Activated naive CD8-positive, alpha-beta T cell treated with anti-CD3 and anti-CD28 coated beads, Interleukin-2, amount 10 ng/mL, durations not matched to agents 7 days and 5 days (primary cell): ENCODE measurements around the gene GNAT1. TPM values are rescaled to one million over a fixed set of nuclear protein-coding genes. Genes with fewer than 3 reads are reported as not detected.
A peak's percentile ranks its signal among the peaks of the same experiment; 100 is the strongest.

Experiments used
- ATAC-seq: fragments of 150-1000 bp; cut with Tn5 transposase; one replicate; pipeline ENCODE4 v1.10.0; 2021; ENCODE audit warnings: low read depth, moderate library complexity
- POLR2A ChIA-PET: fragments of 350-600 bp; sonication (Branson Sonifier 250); formaldehyde crosslinking; loops from one replicate; lab custom pipeline; 2021; ENCODE audit warnings: antibody characterized with exemption; lab: Charles Lee
- DNase-seq: peaks from one replicate; pipeline ENCODE4 v3.0.0; 2021
- H3K27ac Mint-ChIP-seq: one replicate; pipeline ENCODE4 v1.8.0; 2022; ENCODE audit warnings: mild to moderate bottlenecking, mixed read lengths
- H3K27me3 Mint-ChIP-seq: one replicate; pipeline ENCODE4 v1.8.0; 2022; ENCODE audit warnings: mild to moderate bottlenecking, moderate library complexity, mixed read lengths
- H3K36me3 Mint-ChIP-seq: one replicate; pipeline ENCODE4 v1.8.0; 2021; ENCODE audit warnings: mild to moderate bottlenecking, mixed read lengths
- H3K4me1 Mint-ChIP-seq: one replicate; pipeline ENCODE4 v1.8.0; 2021; ENCODE audit warnings: mixed read lengths
- H3K4me3 Mint-ChIP-seq: one replicate; pipeline ENCODE4 v1.8.0; 2022; ENCODE audit warnings: mild to moderate bottlenecking, moderate library complexity, mixed read lengths
- H3K9me3 Mint-ChIP-seq: one replicate; pipeline ENCODE4 v1.8.0; 2021; ENCODE audit warnings: mixed read lengths
- total RNA-seq, 2 experiments: library from RNA; stranded (reverse); gene quantifications; one replicate each; pipeline ENCODE4 v1.2.3, GENCODE V29; 2021

The GNAT1 gene
- total RNA-seq, 2 experiments from 2014 or later = not detected

DNA sequence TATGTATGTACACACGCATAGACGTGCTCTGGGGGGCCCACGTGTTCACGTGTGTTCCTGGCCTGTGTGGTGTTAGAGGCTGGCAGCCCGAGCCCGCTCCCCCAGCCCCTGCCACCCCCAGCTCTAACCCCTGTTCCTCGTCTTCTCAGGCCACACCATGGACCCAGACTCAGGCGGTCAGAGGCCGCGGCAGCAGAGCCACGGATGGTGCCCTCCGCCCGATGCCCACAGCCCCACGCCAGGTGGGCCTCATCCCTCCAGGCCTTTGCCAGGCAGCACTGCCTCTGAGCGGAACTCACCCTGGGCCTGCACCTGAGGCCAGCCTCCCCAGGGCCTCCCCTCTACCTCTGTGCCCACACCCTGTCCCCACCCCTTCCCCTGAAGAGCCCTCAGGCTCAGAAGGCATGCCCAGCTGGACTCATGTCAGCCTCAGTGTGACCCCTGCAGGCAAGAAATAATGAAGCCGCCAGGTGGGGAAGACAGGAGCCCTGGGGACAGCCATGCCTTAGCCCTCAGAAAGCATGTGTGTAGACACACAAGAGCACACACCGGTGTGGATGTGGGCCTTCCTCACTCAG lies 16.4 kb upstream of the GNAT1 start:
- Mint-ChIP-seq H3K4me3 (no peak overlapping the region), H3K36me3 (no peaks in the 10 kb centered on the region), H3K27ac (no peak overlapping the region), H3K4me1 (peaks cover 5% of the 10 kb centered on the region), H3K9me3 (no peaks in the 10 kb centered on the region), H3K27me3 (peaks cover 6% of the 10 kb centered on the region)
- DNase-seq (no peak), ATAC-seq (no peak)
- POLR2A ChIA-PET = no interaction called here

DNA sequence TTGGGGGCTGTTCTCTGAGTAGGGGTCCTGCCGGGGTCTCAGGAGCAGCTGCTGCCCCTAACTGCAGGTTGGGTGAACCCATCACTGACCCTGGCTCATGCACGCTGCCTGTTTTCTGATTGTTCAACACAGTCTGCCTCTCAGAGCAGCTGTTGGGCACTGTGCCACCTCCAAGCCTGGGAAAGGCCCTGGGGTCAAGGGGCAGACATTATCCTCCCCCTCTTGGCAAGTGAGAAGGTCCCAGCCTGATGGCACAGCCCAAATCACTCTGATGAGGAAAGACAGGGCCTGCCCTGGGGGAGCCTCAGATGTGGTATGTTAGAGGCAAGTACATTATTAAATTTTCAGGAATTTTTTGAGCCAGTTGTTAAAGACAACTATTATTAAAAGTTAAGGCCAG lies 14.1 kb upstream of the GNAT1 start:
- H3K27ac Mint-ChIP-seq = no peak overlapping the region
- ATAC-seq (no peak), DNase-seq (no peak)
- H3K9me3 Mint-ChIP-seq = no peaks in the 10 kb centered on the region
- POLR2A ChIA-PET = no interaction called here
- no peak overlapping the region for H3K4me3 Mint-ChIP-seq
- H3K27me3 Mint-ChIP-seq = peaks cover 11% of the 10 kb centered on the region
- no peaks in the 10 kb centered on the region for H3K36me3 Mint-ChIP-seq
- H3K4me1 Mint-ChIP-seq = peaks cover 5% of the 10 kb centered on the region

DNA sequence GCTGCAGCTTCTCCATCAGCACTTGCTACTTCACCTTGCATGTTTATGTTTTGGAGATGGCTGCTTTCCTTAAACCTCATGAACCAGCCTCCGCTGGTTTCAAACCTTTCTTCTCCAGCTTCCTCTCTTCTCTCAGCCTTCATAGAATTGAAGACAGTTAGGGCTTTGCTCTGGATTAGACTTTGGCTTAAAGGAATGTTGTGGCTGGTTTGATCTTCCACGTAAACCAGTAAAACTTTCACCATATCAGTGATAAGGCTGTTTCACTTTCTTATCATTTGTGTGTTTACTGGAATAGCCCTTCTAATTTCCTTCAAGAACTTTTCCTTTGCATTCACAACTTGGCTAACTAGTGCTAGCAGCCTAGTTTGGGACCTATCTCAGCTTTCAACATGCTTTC lies 11.7 kb upstream of the GNAT1 start:
- no peak for ATAC-seq
- Mint-ChIP-seq H3K27me3 (peaks cover 11% of the 10 kb centered on the region), H3K4me3 (no peak overlapping the region), H3K36me3 (no peaks in the 10 kb centered on the region), H3K27ac (no peak overlapping the region), H3K9me3 (no peaks in the 10 kb centered on the region), H3K4me1 (peaks cover 3% of the 10 kb centered on the region)
- POLR2A ChIA-PET = no interaction called here
- DNase-seq = no peak

DNA sequence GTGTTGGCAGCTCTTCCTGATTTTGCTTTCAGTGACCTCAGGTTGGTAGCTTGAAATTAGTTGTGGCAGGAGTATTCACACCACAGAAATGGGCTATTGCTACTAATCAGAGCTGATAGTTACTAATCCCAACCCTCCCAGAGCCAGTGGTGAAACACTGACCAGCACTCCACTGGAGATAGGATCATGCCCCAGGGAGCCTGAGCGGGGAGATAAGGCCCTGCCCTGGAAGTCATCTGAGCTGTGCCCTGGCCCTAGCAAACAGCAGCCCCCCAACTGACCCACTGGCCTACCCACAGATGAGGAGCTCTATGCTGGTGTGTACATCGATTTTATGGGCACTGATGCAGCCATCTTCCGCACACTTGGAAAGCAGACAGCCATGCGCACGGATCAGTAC lies 9.4 kb upstream of the GNAT1 start:
- Mint-ChIP-seq H3K27me3 (peaks cover 11% of the 10 kb centered on the region), H3K36me3 (no peaks in the 10 kb centered on the region), H3K9me3 (no peaks in the 10 kb centered on the region), H3K27ac (no peak overlapping the region), H3K4me1 (peaks cover 3% of the 10 kb centered on the region), H3K4me3 (no peak overlapping the region)
- no peak for ATAC-seq
- no peak for DNase-seq
- POLR2A ChIA-PET = no interaction called here

DNA sequence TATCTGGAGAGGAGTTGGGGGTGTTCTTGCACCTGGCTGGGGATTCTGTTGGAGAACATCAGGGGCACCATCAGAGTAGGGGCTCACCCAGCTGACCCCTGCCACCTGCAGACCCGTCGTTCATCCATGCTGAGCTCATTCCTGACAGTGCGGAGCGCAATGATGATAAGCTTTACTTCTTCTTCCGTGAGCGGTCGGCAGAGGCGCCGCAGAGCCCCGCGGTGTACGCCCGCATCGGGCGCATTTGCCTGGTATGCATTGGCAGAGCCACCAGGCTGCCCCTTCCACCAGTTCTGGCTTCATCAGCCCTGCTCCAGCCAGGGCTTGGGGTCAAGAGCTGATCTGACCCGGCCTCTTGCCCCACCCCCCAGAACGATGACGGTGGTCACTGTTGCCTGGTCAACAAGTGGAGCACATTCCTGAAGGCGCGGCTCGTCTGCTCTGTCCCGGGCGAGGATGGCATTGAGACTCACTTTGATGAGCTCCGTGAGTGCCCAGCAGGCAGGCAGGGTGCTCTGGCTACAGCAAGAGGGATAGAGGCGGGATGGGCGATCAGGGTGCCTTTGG lies 8.8 kb upstream of the GNAT1 start:
- POLR2A ChIA-PET = interaction anchor here (0.6 kb wide), 1 partner anchor 97 kb away, joined by 4 read pairs; no protein-coding TSS in a partner anchor
- no peaks in the 10 kb centered on the region for H3K9me3 Mint-ChIP-seq

DNA sequence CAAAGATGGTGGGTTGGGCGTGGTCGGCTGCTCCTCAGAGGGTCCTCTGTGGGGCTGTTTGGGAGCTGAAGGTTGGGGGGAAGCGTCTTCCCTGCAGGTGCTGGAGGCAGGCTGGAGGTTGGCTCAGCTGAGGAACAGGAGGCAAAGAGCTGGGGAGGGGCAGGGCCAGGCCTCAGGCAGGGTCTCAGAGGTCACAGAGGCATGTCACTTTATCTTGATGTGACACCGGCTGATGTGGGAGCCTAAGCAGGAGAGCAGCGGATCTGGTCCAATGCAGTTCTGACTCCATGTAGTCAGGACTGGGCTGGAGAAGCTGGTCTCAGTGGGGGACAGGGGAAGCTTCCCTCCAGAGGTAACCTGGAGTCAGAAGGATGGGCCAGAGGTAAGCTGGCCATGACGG lies 7.7 kb upstream of the GNAT1 start:
- DNase-seq (no peak), ATAC-seq (no peak)
- Mint-ChIP-seq H3K27me3 (peaks cover 9% of the 10 kb centered on the region), H3K4me1 (peaks cover 3% of the 10 kb centered on the region), H3K36me3 (no peaks in the 10 kb centered on the region), H3K9me3 (no peaks in the 10 kb centered on the region), H3K4me3 (no peak overlapping the region), H3K27ac (no peak overlapping the region)
- POLR2A ChIA-PET = no interaction called here

More for the DNA sequence above, 8.8 kb upstream of the GNAT1 start:
- ATAC-seq (no peak), DNase-seq (no peak)
- Mint-ChIP-seq H3K4me3 (no peak overlapping the region), H3K27ac (no peak overlapping the region), H3K4me1 (peaks cover 3% of the 10 kb centered on the region), H3K27me3 (peaks cover 11% of the 10 kb centered on the region), H3K36me3 (no peaks in the 10 kb centered on the region)

DNA sequence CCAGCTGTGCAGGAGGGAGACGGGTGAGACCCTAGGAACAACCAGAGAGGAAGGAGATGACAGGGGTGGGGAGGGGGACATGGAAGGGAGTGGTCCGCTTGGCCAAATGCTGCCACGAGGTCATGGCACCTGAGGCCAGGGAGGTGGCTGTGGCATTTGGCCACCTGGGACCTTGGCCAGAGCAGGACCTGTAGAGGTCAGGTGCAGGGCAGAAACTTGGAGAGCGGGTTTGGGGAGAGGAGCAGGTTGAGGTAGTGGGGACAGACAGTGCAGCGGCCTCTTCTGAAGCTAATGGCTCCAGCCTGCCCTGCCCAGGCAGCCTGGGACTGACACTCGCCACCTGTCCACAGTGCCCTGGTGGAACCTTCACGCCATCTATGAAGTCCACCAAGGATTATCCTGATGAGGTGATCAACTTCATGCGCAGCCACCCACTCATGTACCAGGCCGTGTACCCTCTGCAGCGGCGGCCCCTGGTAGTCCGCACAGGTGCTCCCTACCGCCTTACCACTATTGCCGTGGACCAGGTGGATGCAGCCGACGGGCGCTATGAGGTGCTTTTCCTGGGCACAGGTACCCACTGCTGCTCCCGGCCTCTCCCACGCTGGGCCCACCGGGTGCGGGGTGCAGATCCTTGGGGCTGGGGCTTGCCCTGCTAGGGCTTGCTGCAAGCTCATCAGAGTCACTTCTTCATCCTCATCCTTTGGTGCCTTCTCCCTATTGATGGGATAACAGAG lies 7.0 kb upstream of the GNAT1 start:
- H3K27me3 Mint-ChIP-seq = peaks cover 9% of the 10 kb centered on the region
- peaks cover 3% of the 10 kb centered on the region for H3K4me1 Mint-ChIP-seq
- no peak overlapping the region for H3K4me3 Mint-ChIP-seq
- H3K36me3 Mint-ChIP-seq = no peaks in the 10 kb centered on the region
- ATAC-seq (no peak), DNase-seq (no peak)
- H3K9me3 Mint-ChIP-seq = no peaks in the 10 kb centered on the region
- H3K27ac Mint-ChIP-seq = no peak overlapping the region
- POLR2A ChIA-PET = no interaction called here

DNA sequence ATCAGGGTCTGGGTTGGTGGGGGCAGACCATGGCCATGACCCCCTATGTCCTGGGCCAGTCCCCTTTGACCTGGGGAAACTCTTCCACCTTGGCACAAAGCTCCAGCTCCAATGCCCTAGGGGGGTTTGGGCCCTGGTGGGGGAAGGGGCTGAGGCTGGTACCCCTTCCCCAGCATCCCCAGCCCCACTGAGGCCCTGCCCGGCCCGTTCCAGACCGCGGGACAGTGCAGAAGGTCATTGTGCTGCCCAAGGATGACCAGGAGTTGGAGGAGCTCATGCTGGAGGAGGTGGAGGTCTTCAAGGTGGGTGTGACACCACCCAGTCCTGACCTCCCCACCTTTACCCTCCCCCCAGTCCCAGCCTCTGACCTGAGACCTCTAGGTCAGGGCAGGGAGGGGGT lies 6.2 kb upstream of the GNAT1 start:
- Mint-ChIP-seq H3K27ac (no peak overlapping the region), H3K4me1 (no peaks in the 10 kb centered on the region), H3K36me3 (no peaks in the 10 kb centered on the region), H3K4me3 (no peak overlapping the region), H3K9me3 (no peaks in the 10 kb centered on the region), H3K27me3 (peaks cover 3% of the 10 kb centered on the region)
- ATAC-seq = no peak
- POLR2A ChIA-PET = no interaction called here
- no peak for DNase-seq

DNA sequence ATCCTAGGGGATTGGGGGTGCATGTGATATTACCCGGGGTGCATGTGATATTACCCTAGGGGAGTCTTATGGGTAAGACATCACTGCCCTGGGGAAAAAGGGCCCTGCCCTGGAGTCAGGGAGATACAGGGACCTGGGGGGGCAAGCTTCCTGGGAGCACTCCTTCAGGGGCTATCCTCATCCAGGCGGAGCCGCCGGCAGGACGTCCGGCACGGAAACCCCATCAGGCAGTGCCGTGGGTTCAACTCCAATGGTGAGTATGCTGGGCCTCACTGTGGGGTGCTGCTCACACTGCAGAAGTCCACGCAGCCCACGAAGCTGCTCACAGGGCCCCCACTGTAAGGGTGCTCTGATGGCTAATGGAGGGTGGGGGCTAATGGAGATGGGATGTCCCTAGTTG lies 5.3 kb upstream of the GNAT1 start:
- DNase-seq (no peak), ATAC-seq (no peak)
- no peak overlapping the region for H3K27ac Mint-ChIP-seq
- peaks cover 5% of the 10 kb centered on the region for H3K27me3 Mint-ChIP-seq
- no peaks in the 10 kb centered on the region for H3K36me3 Mint-ChIP-seq
- POLR2A ChIA-PET = no interaction called here
- no peaks in the 10 kb centered on the region for H3K4me1 Mint-ChIP-seq
- H3K9me3 Mint-ChIP-seq = no peaks in the 10 kb centered on the region
- H3K4me3 Mint-ChIP-seq = no peak overlapping the region

DNA sequence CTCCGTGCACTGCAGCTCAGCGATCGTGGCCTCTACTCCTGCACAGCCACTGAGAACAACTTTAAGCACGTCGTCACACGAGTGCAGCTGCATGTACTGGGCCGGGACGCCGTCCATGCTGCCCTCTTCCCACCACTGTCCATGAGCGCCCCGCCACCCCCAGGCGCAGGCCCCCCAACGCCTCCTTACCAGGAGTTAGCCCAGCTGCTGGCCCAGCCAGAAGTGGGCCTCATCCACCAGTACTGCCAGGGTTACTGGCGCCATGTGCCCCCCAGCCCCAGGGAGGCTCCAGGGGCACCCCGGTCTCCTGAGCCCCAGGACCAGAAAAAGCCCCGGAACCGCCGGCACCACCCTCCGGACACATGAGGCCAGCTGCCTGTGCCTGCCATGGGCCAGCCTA lies 3.7 kb upstream of the GNAT1 start:
- no peaks in the 10 kb centered on the region for H3K36me3 Mint-ChIP-seq
- peaks cover 6% of the 10 kb centered on the region for H3K27me3 Mint-ChIP-seq
- no peak for ATAC-seq
- POLR2A ChIA-PET = no interaction called here
- H3K9me3 Mint-ChIP-seq = no peaks in the 10 kb centered on the region
- H3K27ac Mint-ChIP-seq = no peak overlapping the region
- H3K4me3 Mint-ChIP-seq = no peak overlapping the region
- DNase-seq = no peak
- no peaks in the 10 kb centered on the region for H3K4me1 Mint-ChIP-seq

DNA sequence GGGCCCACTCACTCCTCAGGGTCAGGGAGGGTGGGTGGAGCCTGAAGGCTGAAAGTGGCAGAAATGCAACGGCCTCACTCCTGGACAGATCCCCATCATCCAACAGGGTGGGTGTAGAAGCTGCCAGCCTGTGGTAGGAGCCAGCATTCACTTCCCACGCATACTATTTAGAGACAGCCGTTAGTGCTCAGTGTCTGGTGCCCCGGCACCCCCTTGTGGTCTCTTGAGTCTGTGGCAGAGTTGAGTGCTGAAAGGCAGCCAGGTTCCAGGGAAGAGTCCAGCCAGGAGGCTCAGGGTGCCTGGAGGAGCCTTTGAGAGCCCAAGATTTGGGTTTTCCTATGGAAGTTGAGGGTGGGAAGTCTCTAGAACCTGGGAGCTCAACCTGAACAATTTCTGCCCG lies 2.1 kb upstream of the GNAT1 start:
- DNase-seq (peak; percentile 51), ATAC-seq (peak; percentile 57)
- H3K27ac Mint-ChIP-seq = no peak overlapping the region
- H3K9me3 Mint-ChIP-seq = no peaks in the 10 kb centered on the region
- POLR2A ChIA-PET = no interaction called here
- H3K4me1 Mint-ChIP-seq = no peaks in the 10 kb centered on the region
- no peaks in the 10 kb centered on the region for H3K36me3 Mint-ChIP-seq
- peaks cover 15% of the 10 kb centered on the region for H3K27me3 Mint-ChIP-seq
- H3K4me3 Mint-ChIP-seq = no peak overlapping the region

DNA sequence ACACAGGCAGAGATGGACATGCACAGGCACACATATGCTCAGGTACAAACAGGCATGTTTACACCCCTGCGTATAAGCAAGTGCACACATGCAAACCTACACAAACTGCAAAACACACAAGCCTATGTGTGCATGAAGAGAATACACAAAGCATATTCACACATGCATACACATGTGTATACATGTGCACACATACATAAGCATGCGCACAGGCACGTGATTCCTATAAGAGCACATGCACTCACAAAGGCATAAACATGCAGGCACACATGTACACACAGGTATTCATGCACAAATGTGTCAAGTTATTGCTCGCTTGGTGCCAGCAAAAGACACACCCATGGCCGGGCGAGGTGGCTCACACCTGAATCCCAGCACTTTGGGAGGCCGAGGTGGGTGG lies 1.4 kb upstream of the GNAT1 start:
- Mint-ChIP-seq H3K36me3 (no peaks in the 10 kb centered on the region), H3K4me3 (no peak overlapping the region), H3K27me3 (peaks cover 15% of the 10 kb centered on the region), H3K9me3 (no peaks in the 10 kb centered on the region), H3K27ac (no peak overlapping the region), H3K4me1 (peaks cover 3% of the 10 kb centered on the region)
- POLR2A ChIA-PET = interaction anchor here (0.7 kb wide), 1 partner anchor 79 kb away, joined by 3 read pairs; the partner anchor contains the start of gene SEMA3B
- DNase-seq = no peak
- ATAC-seq = no peak

DNA sequence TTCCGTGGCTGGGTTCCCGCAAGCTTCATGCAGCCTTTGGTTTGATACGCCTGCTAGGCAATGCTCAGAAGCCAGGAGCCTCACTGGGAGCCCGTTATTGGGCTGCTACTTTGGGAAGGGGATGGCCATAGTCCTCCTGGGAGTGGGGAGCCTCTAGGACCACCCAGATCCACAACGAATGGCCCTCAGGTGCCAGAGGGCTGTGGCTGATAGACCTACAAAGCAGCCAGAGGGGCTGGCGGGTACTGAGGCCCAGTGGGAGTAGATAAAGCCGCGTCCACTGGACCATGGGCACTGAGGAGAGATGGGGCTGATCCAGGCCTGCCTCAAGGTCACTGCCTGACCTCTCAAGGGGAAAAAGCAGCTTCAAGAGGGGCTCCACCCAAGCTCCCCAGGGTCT lies 714 bp downstream of the GNAT1 start:
- ATAC-seq (no peak), DNase-seq (no peak)
- Mint-ChIP-seq H3K27ac (no peak overlapping the region), H3K4me1 (peaks cover 3% of the 10 kb centered on the region), H3K36me3 (no peaks in the 10 kb centered on the region), H3K27me3 (peaks cover 20% of the 10 kb centered on the region), H3K4me3 (no peak overlapping the region), H3K9me3 (no peaks in the 10 kb centered on the region)
- POLR2A ChIA-PET = no interaction called here

DNA sequence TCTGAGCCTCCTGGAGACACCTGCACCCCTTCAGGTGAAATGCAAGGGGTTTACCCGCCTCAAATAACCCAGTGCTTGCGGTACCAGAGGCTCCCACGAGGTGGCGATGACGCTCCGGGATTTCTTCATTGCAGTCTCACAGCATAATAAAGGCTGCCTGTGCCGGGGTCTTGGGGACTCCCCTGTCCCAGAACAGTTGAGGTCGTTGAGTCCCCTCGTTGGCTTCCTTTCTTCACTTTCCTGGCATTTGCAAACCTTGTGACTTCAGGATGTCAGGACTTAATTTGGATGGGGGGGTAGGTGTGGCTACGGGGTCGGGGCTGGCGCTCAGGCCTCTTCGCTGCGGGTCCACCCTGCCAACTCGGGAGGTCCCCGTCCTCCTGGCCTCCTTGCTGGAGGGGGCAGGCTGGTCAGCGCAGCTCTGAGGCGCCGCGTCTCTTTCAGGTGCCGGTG lies 1.3 kb downstream of the GNAT1 start:
- H3K4me3 Mint-ChIP-seq = no peak overlapping the region
- no peaks in the 10 kb centered on the region for H3K36me3 Mint-ChIP-seq
- ATAC-seq = peak; percentile 36
- H3K27ac Mint-ChIP-seq = no peak overlapping the region
- POLR2A ChIA-PET = no interaction called here
- H3K4me1 Mint-ChIP-seq = peaks cover 3% of the 10 kb centered on the region
- peaks cover 22% of the 10 kb centered on the region for H3K27me3 Mint-ChIP-seq
- H3K9me3 Mint-ChIP-seq = no peaks in the 10 kb centered on the region
- peak; percentile 90 for DNase-seq
